KMS-11 (cell line): ENCODE data around the gene EAF1.
"Not testable (repeated sequence)": the region's sequence is repeated elsewhere in the genome, so short reads cannot be mapped to it uniquely, and the experiment has no call there.

Experiments
- H2AFZ ChIP-seq: fragments of 200-600 bp; sonication (generic); 2 replicates; pipeline ENCODE4 v1.6.1; 2016; ENCODE audit warnings: antibody characterized with exemption, mixed run types, low read depth
- H3K27ac ChIP-seq: fragments of 200-600 bp; sonication (generic); 2 replicates; pipeline ENCODE4 v1.6.1; 2016; ENCODE audit warnings: mild to moderate bottlenecking, mixed run types
- H3K27me3 ChIP-seq: fragments of 200-600 bp; sonication (generic); 2 replicates; pipeline ENCODE4 v1.6.1; 2017; ENCODE audit warnings: mild to moderate bottlenecking, low read depth, mixed run types, moderate library complexity; ENCODE audit not compliant: insufficient read depth
- H3K36me3 ChIP-seq: fragments of 200-600 bp; sonication (generic); 2 replicates; pipeline ENCODE4 v1.6.1; 2017; ENCODE audit warnings: mild to moderate bottlenecking, mixed run types; ENCODE audit not compliant: insufficient read depth
- H3K4me1 ChIP-seq: fragments of 200-600 bp; sonication (generic); 2 replicates; pipeline ENCODE4 v1.6.1; 2016; ENCODE audit warnings: mild to moderate bottlenecking, low read depth, mixed run types; ENCODE audit not compliant: poor library complexity, severe bottlenecking
- H3K4me2 ChIP-seq: fragments of 200-600 bp; sonication (generic); 2 replicates; pipeline ENCODE4 v1.7.0; 2016; ENCODE audit warnings: mild to moderate bottlenecking, mixed run types
- H3K4me3 ChIP-seq: fragments of 200-600 bp; sonication (generic); IDR thresholded peaks from 2 replicates; pipeline ENCODE4 v1.6.1; 2017; ENCODE audit warnings: low read depth, low read length, mixed read lengths; ENCODE audit not compliant: insufficient read depth
- H3K79me2 ChIP-seq: fragments of 200-600 bp; sonication (generic); 2 replicates; pipeline ENCODE4 v1.6.1; 2016; ENCODE audit warnings: low read depth, mixed run types; ENCODE audit not compliant: insufficient read depth
- H3K9ac ChIP-seq: fragments of 200-600 bp; sonication (generic); 2 replicates; pipeline ENCODE4 v1.6.1; 2016; ENCODE audit warnings: mild to moderate bottlenecking, mixed run types
- H4K20me1 ChIP-seq: fragments of 200-600 bp; sonication (generic); 2 replicates; pipeline ENCODE4 v1.6.1; 2016; ENCODE audit warnings: mild to moderate bottlenecking, mixed run types; ENCODE audit not compliant: insufficient read depth
- TF ChIP-seq, protein P1 (sequence below): fragments of 200-600 bp; sonication (generic); conservative IDR thresholded peaks from 2 replicates; pipeline ENCODE4 v1.6.1; 2017; ENCODE audit warnings: low read depth, mild to moderate bottlenecking, antibody characterized with exemption, low read length, moderate library complexity, mixed read lengths

EAF1 gene

DNA sequence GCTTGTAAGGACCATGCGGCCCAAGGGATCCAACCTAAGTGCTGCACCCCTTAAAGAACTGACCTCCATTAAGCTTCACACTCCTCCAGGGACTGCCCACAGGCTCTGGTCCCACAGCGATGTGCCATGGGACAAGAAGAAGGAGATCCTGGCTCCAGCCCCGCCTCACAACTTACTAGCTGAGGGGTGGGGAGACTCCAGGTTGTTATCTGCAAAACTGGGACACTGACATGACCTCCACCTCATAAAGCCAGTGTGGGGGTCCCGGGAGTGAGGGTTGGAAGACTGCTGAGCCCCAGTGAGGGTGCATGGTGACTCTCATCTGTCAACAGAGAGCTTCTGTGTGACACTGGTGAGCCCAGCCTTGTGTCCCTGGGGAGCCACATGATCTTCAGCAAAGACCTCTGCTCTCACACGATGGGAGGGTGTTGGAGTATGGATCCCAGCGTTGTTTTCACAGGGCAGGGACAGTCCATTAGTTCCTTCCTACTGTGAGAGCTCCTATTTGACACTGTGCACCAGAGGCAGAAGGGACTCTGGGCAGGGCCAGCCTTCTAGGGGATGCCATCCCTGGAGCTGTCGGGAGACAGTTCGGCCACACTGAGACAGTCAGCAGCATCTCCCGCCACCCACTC lies 26.7 kb downstream of the EAF1 start:
- H3K27me3 ChIP-seq, result no peaks in the 10 kb centered on the region
- H3K9ac ChIP-seq, result no peak overlapping the region
- no peaks in the 10 kb centered on the region for H3K79me2 ChIP-seq
- no peaks in the 10 kb centered on the region for H3K4me1 ChIP-seq
- no peak overlapping the region for H3K4me2 ChIP-seq
- no peak overlapping the region for H3K27ac ChIP-seq
- H4K20me1 ChIP-seq, result no peaks in the 10 kb centered on the region
- no peak overlapping the region for H3K4me3 ChIP-seq
- H3K36me3 ChIP-seq, result no peaks in the 10 kb centered on the region
- no peak overlapping the region for H2AFZ ChIP-seq
- TF ChIP-seq, protein P1, sequence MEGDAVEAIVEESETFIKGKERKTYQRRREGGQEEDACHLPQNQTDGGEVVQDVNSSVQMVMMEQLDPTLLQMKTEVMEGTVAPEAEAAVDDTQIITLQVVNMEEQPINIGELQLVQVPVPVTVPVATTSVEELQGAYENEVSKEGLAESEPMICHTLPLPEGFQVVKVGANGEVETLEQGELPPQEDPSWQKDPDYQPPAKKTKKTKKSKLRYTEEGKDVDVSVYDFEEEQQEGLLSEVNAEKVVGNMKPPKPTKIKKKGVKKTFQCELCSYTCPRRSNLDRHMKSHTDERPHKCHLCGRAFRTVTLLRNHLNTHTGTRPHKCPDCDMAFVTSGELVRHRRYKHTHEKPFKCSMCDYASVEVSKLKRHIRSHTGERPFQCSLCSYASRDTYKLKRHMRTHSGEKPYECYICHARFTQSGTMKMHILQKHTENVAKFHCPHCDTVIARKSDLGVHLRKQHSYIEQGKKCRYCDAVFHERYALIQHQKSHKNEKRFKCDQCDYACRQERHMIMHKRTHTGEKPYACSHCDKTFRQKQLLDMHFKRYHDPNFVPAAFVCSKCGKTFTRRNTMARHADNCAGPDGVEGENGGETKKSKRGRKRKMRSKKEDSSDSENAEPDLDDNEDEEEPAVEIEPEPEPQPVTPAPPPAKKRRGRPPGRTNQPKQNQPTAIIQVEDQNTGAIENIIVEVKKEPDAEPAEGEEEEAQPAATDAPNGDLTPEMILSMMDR, result no peak

DNA sequence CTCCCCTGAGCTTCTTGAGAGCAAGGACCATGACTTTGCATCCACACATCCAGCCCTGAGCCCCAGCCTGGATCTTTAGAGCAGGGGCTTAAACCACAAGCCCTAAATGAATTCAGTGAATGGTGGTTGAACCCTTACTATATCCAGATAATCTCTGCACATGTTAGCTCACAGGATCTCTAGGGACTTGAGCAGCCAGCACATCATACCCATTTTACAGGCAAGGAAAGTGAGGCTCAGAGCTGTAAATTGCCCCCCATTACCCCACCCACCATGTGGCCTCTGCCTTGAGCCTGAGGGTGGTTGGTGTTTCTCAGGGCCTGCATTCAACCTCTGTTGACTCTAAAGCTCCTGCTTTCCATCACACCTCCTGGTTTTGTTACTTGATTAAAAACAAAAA lies 27.6 kb downstream of the EAF1 start:
- no peak overlapping the region for H3K27ac ChIP-seq
- no peaks in the 10 kb centered on the region for H3K79me2 ChIP-seq
- H3K27me3 ChIP-seq, result no peaks in the 10 kb centered on the region
- no peaks in the 10 kb centered on the region for H4K20me1 ChIP-seq
- TF ChIP-seq, protein P1, result no peak
- no peak overlapping the region for H2AFZ ChIP-seq
- no peak overlapping the region for H3K4me3 ChIP-seq
- no peak overlapping the region for H3K4me2 ChIP-seq
- H3K9ac ChIP-seq, result no peak overlapping the region
- no peaks in the 10 kb centered on the region for H3K36me3 ChIP-seq
- no peaks in the 10 kb centered on the region for H3K4me1 ChIP-seq

DNA sequence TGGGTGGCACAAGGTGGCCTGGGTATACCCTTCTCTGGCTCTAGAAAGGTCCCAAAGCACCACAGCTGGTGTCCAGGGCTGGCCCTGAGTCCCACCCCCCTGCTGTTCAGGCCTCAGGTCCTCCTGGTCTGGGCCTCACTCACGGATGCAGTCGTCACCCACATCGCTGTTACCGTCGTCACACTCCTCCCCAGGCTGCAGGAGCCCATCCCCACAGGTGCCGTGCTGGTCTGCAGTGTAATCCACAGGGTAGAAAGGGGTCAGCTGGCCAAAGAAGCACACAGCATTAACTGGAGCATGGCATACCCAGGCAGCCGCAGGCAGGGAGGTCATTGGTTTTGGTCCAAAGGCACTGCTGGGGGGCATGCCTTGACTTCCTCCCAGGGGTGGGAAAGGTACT lies 28.4 kb downstream of the EAF1 start:
- no peak overlapping the region for H3K4me2 ChIP-seq
- no peak overlapping the region for H2AFZ ChIP-seq
- TF ChIP-seq, protein P1, result no peak
- H3K4me3 ChIP-seq, result no peak overlapping the region
- H3K27me3 ChIP-seq, result no peaks in the 10 kb centered on the region
- H3K4me1 ChIP-seq, result peaks cover 4% of the 10 kb centered on the region
- no peaks in the 10 kb centered on the region for H3K79me2 ChIP-seq
- H3K36me3 ChIP-seq, result no peaks in the 10 kb centered on the region
- H3K9ac ChIP-seq, result no peak overlapping the region
- H3K27ac ChIP-seq, result no peak overlapping the region
- H4K20me1 ChIP-seq, result no peaks in the 10 kb centered on the region

- Histone ChIP-seq H3K4me1 (peaks cover 10% of the 10 kb centered on the region), H3K4me2 (no peak overlapping the region)
These were observed 28.9 kb downstream of the EAF1 start for GRCh38 chr3:15456321-15456720.

DNA sequence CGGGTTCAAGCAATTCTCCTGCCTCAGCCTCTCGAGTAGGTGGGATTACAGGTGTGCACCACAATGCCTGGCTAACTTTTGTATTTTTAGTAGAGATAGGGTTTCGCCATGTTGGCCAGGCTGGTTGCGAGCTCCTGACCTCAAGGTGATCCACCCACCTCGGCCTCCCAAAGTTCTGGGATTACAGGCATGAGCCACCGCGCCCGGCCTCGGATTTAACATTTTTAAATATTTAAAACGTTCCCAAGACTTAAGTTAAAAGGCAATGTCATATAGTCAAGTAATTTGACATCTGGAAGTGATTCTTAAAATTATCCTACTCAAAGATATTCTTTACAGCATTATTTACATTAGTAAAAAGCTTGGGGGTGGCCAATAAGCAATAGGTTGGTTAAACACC lies 29.5 kb downstream of the EAF1 start:
- H4K20me1 ChIP-seq, H3K4me2 ChIP-seq, H3K4me3 ChIP-seq, H3K79me2 ChIP-seq, H3K27ac ChIP-seq, H3K27me3 ChIP-seq, H3K36me3 ChIP-seq, H2AFZ ChIP-seq, H3K9ac ChIP-seq: not testable (repeated sequence)
- H3K4me1 ChIP-seq, result peaks cover 13% of the 10 kb centered on the region

More at GRCh38 chr3:15456321-15456720, 28.9 kb downstream of the EAF1 start:
- no peak overlapping the region for H2AFZ ChIP-seq
- H3K27me3 ChIP-seq, result no peaks in the 10 kb centered on the region
- TF ChIP-seq, protein P1, result no peak
- H3K9ac ChIP-seq, result no peak overlapping the region
- no peaks in the 10 kb centered on the region for H3K36me3 ChIP-seq
- no peak overlapping the region for H3K27ac ChIP-seq
- H3K79me2 ChIP-seq, result no peaks in the 10 kb centered on the region
- H3K4me3 ChIP-seq, result no peak overlapping the region
- H4K20me1 ChIP-seq, result no peaks in the 10 kb centered on the region
